Activated CD4-positive, alpha-beta T cell treated with anti-CD3 and anti-CD28 coated beads for 1 hour (primary cell): Measurements from ENCODE around the gene SLC38A1.
A peak's percentile ranks its signal among the peaks of the same experiment; 100 is the strongest.

ENCODE experiments used
- DNase-seq: peaks from one replicate; pipeline ENCODE4 v3.0.0-alpha.2; 2020

SLC38A1 gene

GRCh38 chr12:46227616-46228015 lies 41.2 kb downstream of the SLC38A1 start:
- DNase-seq, result no peak

- no peak for DNase-seq
Measured at GRCh38 chr12:46224386-46224785, 44.5 kb downstream of the SLC38A1 start.

- DNase-seq, result no peak
Measured at GRCh38 chr12:46223047-46223446, 45.8 kb downstream of the SLC38A1 start.

GRCh38 chr12:46222636-46223035 lies 46.2 kb downstream of the SLC38A1 start:
- no peak for DNase-seq

GRCh38 chr12:46221255-46222128 lies 47.4 kb downstream of the SLC38A1 start:
- DNase-seq, result no peak

- DNase-seq, result peak; percentile 60
Measured at GRCh38 chr12:46219877-46220655, 48.8 kb downstream of the SLC38A1 start.

GRCh38 chr12:46219132-46219876 lies 49.5 kb downstream of the SLC38A1 start:
- no peak for DNase-seq

GRCh38 chr12:46218322-46219095 lies 50.3 kb downstream of the SLC38A1 start:
- no peak for DNase-seq

GRCh38 chr12:46217541-46218321 lies 51.1 kb downstream of the SLC38A1 start:
- DNase-seq, result no peak

GRCh38 chr12:46214668-46215436 lies 54.0 kb downstream of the SLC38A1 start:
- DNase-seq, result peak; percentile 66

GRCh38 chr12:46212108-46212982 lies 56.5 kb downstream of the SLC38A1 start:
- DNase-seq, result no peak

GRCh38 chr12:46210873-46211439 lies 57.9 kb downstream of the SLC38A1 start:
- no peak for DNase-seq

GRCh38 chr12:46209914-46210872 lies 58.6 kb downstream of the SLC38A1 start:
- DNase-seq, result peak; percentile 60

GRCh38 chr12:46209170-46209569 lies 59.7 kb downstream of the SLC38A1 start:
- DNase-seq, result no peak

- DNase-seq, result no peak
Measured at GRCh38 chr12:46208370-46208769, 60.5 kb downstream of the SLC38A1 start.

- no peak for DNase-seq
Measured at GRCh38 chr12:46207644-46208043, 61.2 kb downstream of the SLC38A1 start.

- DNase-seq, result no peak
Measured at GRCh38 chr12:46206471-46206870, 62.4 kb downstream of the SLC38A1 start.

GRCh38 chr12:46205294-46205693 lies 63.5 kb downstream of the SLC38A1 start:
- DNase-seq, result no peak
